T-helper 2 cell treated with Interferon-gamma antibody and Interleukin-4, amounts not matched to agents 5 μg/mL and 100 μg/mL, for 36 hours (primary cell): ENCODE results near the gene RABGAP1L.
A peak's percentile ranks its signal among the peaks of the same experiment; 100 is the strongest.

ENCODE experiments used
- DNase-seq: peaks from one replicate; pipeline ENCODE4 v3.0.0; 2021; ENCODE audit warnings: low spot score
- H3K27ac Mint-ChIP-seq: one replicate; pipeline ENCODE4 v1.8.0; 2021; ENCODE audit warnings: mild to moderate bottlenecking, mixed read lengths
- H3K27me3 Mint-ChIP-seq: one replicate; pipeline ENCODE4 v1.8.0; 2021; ENCODE audit warnings: low read depth, mixed read lengths
- H3K36me3 Mint-ChIP-seq: one replicate; pipeline ENCODE4 v1.8.0; 2021; ENCODE audit warnings: low read depth, mixed read lengths
- H3K4me1 Mint-ChIP-seq: one replicate; pipeline ENCODE4 v1.8.0; 2021; ENCODE audit warnings: low read depth, mixed read lengths
- H3K4me3 Mint-ChIP-seq: one replicate; pipeline ENCODE4 v1.8.0; 2022; ENCODE audit warnings: mild to moderate bottlenecking, moderate library complexity, mixed read lengths
- H3K9me3 Mint-ChIP-seq: one replicate; pipeline ENCODE4 v1.8.0; 2021; ENCODE audit warnings: mixed read lengths

RABGAP1L gene

GRCh38 chr1:174258148-174258550 lies 98.8 kb downstream of the RABGAP1L start:
- no peak overlapping the region for H3K27ac Mint-ChIP-seq
- H3K27me3 Mint-ChIP-seq: no peaks in the 10 kb centered on the region
- peaks cover 2% of the 10 kb centered on the region for H3K4me1 Mint-ChIP-seq
- H3K4me3 Mint-ChIP-seq: no peak overlapping the region
- H3K9me3 Mint-ChIP-seq: no peaks in the 10 kb centered on the region
- DNase-seq: peak; percentile 10
- H3K36me3 Mint-ChIP-seq: peaks cover 5% of the 10 kb centered on the region

GRCh38 chr1:174262349-174263241 lies 103.3 kb downstream of the RABGAP1L start:
- Mint-ChIP-seq H3K4me3 (no peak overlapping the region), H3K27me3 (no peaks in the 10 kb centered on the region), H3K4me1 (peaks cover 2% of the 10 kb centered on the region), H3K36me3 (no peaks in the 10 kb centered on the region), H3K9me3 (no peaks in the 10 kb centered on the region), H3K27ac (no peak overlapping the region)
- DNase-seq: no peak

DNA sequence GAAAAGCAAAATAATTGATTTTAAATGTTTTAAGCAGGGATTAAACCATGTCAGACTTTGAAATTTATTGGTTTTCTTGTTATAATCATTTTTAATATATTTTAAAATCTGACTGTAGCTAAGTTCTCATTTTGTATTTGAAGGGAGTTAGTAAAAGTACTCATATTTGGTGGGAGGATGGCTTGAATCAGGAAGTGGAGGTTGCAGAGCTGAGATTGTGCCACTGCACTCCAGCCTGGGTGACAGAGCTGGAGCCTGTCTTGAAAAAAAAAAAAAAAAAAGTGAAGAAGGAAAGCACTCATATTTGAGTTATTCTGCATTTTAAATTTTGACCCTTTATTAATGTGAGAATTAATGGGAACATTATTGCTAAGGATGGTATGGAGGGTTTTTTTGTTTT lies 106.0 kb downstream of the RABGAP1L start:
- no peak for DNase-seq
- no peaks in the 10 kb centered on the region for H3K36me3 Mint-ChIP-seq
- no peak overlapping the region for H3K4me3 Mint-ChIP-seq
- no peaks in the 10 kb centered on the region for H3K9me3 Mint-ChIP-seq
- no peak overlapping the region for H3K27ac Mint-ChIP-seq
- no peaks in the 10 kb centered on the region for H3K27me3 Mint-ChIP-seq
- peaks cover 2% of the 10 kb centered on the region for H3K4me1 Mint-ChIP-seq

DNA sequence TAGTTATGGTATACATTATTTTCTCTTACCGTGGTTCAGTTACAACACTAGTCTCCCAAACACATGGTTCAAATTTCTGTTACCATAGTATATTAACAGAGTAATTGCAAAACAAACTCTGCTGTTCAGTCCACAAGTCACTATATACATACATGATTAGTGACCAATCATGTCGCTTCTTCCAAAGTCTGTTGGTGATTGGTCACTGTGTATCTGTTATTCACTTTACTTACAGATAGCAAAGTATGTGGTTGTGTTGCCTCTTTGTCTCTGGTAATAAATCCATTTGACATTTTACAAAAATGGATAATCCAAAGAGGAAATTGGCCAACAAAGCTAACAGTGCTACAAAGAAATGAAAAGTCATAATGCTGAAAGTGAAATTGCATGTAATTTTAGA lies 107.2 kb downstream of the RABGAP1L start:
- no peaks in the 10 kb centered on the region for H3K9me3 Mint-ChIP-seq
- H3K27ac Mint-ChIP-seq: no peak overlapping the region
- DNase-seq: no peak
- no peaks in the 10 kb centered on the region for H3K36me3 Mint-ChIP-seq
- no peak overlapping the region for H3K4me3 Mint-ChIP-seq
- no peaks in the 10 kb centered on the region for H3K27me3 Mint-ChIP-seq
- H3K4me1 Mint-ChIP-seq: peaks cover 2% of the 10 kb centered on the region

- H3K9me3 Mint-ChIP-seq: no peaks in the 10 kb centered on the region
- no peaks in the 10 kb centered on the region for H3K27me3 Mint-ChIP-seq
- H3K4me1 Mint-ChIP-seq: peaks cover 2% of the 10 kb centered on the region
- no peak for DNase-seq
- H3K36me3 Mint-ChIP-seq: no peaks in the 10 kb centered on the region
- no peak overlapping the region for H3K4me3 Mint-ChIP-seq
- no peak overlapping the region for H3K27ac Mint-ChIP-seq
Measured at GRCh38 chr1:174266991-174267612, 107.8 kb downstream of the RABGAP1L start.

DNA sequence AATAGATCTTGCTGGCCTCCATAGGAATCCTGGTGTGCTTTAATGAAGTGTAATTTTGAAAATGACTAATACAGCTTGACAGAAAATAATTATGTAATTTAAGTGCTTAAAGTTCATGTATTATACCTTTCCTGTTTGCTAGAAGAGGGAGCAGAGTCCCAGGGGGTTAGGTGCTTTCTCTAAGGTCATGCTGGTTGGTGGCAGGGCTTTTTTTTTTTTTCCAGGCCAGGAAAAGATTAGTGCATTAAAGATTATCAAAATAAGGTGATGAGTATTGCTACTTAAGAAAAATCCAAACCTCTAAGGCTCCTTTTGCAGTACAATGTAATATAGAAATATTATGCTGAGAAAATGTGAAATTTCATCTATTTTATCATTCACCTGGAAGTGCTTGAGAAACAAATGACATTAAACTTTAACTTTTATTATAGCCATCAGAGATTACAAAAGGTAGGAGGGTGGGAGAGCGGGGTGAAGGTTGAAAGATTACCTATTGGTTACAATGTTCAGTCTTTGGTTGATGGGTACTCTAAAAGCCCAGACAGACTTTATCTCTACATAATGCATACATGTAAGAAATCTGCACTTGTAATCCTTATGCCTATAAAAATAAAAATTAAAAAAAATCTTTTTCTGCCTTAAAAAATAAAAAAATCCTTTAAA lies 110.8 kb downstream of the RABGAP1L start:
- Mint-ChIP-seq H3K27ac (no peak overlapping the region), H3K9me3 (no peaks in the 10 kb centered on the region), H3K4me3 (no peak overlapping the region), H3K36me3 (no peaks in the 10 kb centered on the region), H3K27me3 (no peaks in the 10 kb centered on the region), H3K4me1 (no peaks in the 10 kb centered on the region)
- no peak for DNase-seq

DNA sequence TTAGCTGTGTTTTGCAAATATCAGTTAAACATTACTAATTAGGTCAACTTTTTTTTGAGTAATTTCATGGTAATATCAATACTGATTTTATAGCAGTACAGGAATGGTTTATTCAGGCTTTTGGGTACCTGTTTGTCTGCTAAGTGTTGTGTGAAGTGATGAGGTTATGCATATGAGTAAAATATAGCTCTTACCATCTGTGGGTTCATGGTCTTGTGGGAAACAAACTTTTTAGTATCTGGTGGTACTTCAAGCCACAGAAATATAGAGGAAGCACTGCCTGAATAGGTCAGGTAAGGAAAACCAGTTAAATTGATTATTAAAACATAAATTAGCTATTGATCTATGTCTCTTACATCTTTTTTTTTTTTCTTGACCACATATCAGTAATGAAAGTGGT lies 113.9 kb downstream of the RABGAP1L start:
- H3K27me3 Mint-ChIP-seq: no peaks in the 10 kb centered on the region
- DNase-seq: no peak
- no peaks in the 10 kb centered on the region for H3K9me3 Mint-ChIP-seq
- no peak overlapping the region for H3K27ac Mint-ChIP-seq
- H3K4me1 Mint-ChIP-seq: no peaks in the 10 kb centered on the region
- no peaks in the 10 kb centered on the region for H3K36me3 Mint-ChIP-seq
- no peak overlapping the region for H3K4me3 Mint-ChIP-seq

DNA sequence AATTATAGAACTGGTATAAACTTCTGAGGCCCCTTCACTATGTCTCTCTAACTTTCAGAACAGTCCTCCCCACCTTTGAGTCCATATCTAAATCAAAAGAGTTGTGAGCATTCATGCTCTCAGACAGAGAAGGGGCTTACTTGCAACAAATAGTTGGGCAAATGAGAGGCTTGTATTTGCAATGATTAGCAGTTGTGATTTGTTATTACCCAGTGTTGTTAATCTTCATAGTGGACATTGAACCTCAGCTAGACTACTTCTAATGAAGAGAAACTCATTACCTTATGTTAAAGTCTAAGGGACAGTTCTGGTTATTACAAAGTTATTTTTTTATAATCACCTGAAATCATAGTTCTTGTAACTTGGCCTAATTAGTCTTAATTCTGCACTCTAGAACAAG lies 114.5 kb downstream of the RABGAP1L start:
- H3K4me1 Mint-ChIP-seq: no peaks in the 10 kb centered on the region
- no peak overlapping the region for H3K4me3 Mint-ChIP-seq
- H3K27ac Mint-ChIP-seq: no peak overlapping the region
- no peaks in the 10 kb centered on the region for H3K27me3 Mint-ChIP-seq
- DNase-seq: no peak
- H3K36me3 Mint-ChIP-seq: no peaks in the 10 kb centered on the region
- no peaks in the 10 kb centered on the region for H3K9me3 Mint-ChIP-seq

- H3K27me3 Mint-ChIP-seq: no peaks in the 10 kb centered on the region
- no peaks in the 10 kb centered on the region for H3K36me3 Mint-ChIP-seq
- no peaks in the 10 kb centered on the region for H3K4me1 Mint-ChIP-seq
- H3K9me3 Mint-ChIP-seq: no peaks in the 10 kb centered on the region
- no peak for DNase-seq
- H3K27ac Mint-ChIP-seq: no peak overlapping the region
- no peak overlapping the region for H3K4me3 Mint-ChIP-seq
Measured at GRCh38 chr1:174274452-174274851, 115.1 kb downstream of the RABGAP1L start.

DNA sequence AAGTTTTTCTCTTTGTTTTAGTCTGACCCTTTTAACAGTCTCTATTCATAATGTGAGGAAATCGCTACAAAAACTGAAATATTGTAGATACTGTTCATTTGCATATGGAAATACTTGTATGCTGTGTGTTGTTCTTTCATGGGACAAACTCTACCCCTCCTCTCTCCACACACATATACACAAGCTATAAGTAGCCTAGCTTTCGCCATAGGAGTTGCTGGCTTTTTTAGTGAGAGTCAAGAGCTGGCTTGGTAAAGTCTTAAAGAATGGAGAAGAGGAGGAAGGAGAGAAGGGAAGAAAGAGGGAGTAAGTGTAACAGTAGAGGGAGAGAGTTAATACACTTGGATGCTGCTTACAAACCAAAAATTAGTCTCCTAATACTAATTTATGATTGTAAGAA lies 115.6 kb downstream of the RABGAP1L start:
- no peak for DNase-seq
- no peaks in the 10 kb centered on the region for H3K27me3 Mint-ChIP-seq
- no peaks in the 10 kb centered on the region for H3K36me3 Mint-ChIP-seq
- H3K9me3 Mint-ChIP-seq: no peaks in the 10 kb centered on the region
- H3K4me1 Mint-ChIP-seq: no peaks in the 10 kb centered on the region
- H3K27ac Mint-ChIP-seq: no peak overlapping the region
- no peak overlapping the region for H3K4me3 Mint-ChIP-seq

GRCh38 chr1:174276087-174276486 lies 116.8 kb downstream of the RABGAP1L start:
- no peak overlapping the region for H3K27ac Mint-ChIP-seq
- no peak for DNase-seq
- H3K4me1 Mint-ChIP-seq: no peaks in the 10 kb centered on the region
- H3K27me3 Mint-ChIP-seq: no peaks in the 10 kb centered on the region
- H3K4me3 Mint-ChIP-seq: no peak overlapping the region
- H3K9me3 Mint-ChIP-seq: no peaks in the 10 kb centered on the region
- peaks cover 9% of the 10 kb centered on the region for H3K36me3 Mint-ChIP-seq

DNA sequence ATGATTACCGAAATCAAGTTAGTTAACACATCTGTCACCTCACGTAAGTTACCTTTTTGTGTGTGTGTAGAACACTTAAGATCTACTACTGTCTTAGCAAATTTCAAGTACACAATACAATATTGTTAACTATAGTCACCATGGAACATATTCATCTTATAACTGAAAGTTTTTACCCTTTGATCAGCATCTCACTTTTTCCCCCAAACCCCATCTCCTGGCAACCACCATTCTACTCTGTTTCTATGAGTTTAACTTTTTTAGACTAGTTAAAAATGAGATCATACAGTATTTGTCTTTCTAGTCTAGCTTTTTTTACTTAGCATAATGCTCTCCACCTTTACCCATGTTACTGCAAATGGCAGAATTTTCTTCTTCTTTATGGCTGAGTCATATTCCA lies 124.7 kb downstream of the RABGAP1L start:
- Mint-ChIP-seq H3K4me1 (no peaks in the 10 kb centered on the region), H3K9me3 (peaks cover 8% of the 10 kb centered on the region), H3K27me3 (no peaks in the 10 kb centered on the region), H3K4me3 (no peak overlapping the region), H3K27ac (no peak overlapping the region), H3K36me3 (peaks cover 52% of the 10 kb centered on the region)
- no peak for DNase-seq

- H3K4me3 Mint-ChIP-seq: no peak overlapping the region
- H3K9me3 Mint-ChIP-seq: peaks cover 21% of the 10 kb centered on the region
- H3K27ac Mint-ChIP-seq: no peak overlapping the region
- H3K27me3 Mint-ChIP-seq: no peaks in the 10 kb centered on the region
- DNase-seq: no peak
- peaks cover 62% of the 10 kb centered on the region for H3K36me3 Mint-ChIP-seq
- no peaks in the 10 kb centered on the region for H3K4me1 Mint-ChIP-seq
Measured at GRCh38 chr1:174286042-174286441, 126.7 kb downstream of the RABGAP1L start.

DNA sequence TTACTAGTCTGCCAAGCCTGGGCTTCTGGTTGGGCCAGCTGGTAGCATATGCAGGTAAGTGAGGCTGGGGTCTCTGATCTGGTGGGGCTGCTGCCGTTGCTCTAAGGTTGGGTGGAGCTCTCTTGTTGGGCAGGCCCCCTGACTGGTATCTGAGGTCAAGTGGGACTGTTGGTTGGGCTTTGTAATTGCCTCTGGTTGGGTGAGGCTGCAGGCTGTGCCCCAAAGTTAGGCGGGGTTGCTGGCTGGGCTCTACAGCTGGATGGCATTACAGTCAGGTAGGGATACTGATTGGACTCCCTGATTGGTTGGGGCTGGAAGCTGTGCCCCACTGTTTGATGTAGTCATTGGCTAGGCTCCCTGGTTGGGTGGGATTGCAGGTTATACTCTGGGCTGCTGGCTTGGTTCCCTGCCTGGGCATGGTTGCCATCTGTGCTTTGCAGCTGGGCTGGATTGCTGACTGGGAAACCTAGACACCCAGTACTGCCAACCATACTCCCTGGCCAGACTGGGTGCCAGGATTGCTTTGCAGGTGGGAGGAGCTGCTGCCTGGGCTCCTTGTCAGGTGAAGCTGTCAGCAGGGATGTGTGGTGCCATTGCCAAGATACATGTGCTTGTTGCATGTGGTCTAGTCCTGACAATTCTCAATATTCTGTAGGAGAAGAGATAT lies 130.5 kb downstream of the RABGAP1L start:
- H3K4me3 Mint-ChIP-seq: no peak overlapping the region

More for the DNA sequence above, 130.5 kb downstream of the RABGAP1L start:
- H3K36me3 Mint-ChIP-seq: peaks cover 49% of the 10 kb centered on the region
- H3K27ac Mint-ChIP-seq: no peak overlapping the region
- DNase-seq: no peak
- H3K27me3 Mint-ChIP-seq: no peaks in the 10 kb centered on the region
- H3K4me1 Mint-ChIP-seq: no peaks in the 10 kb centered on the region
- H3K9me3 Mint-ChIP-seq: peaks cover 19% of the 10 kb centered on the region
